ENCODE results near the gene CNTN4. TPM values are rescaled to one million over a fixed set of nuclear protein-coding genes. Genes with fewer than 3 reads are reported as not detected.

Gene CNTN4
- total RNA-seq, 1 experiment from 2014 or later: 2.9 TPM

GRCh38 chr3:2356298-2356950 lies 257.8 kb downstream of the CNTN4 start:
- H3K9me3 Mint-ChIP-seq (ENCODE audit: low read depth, unreplicated experiment): peaks cover 2% of the 10 kb centered on the region
- no peak overlapping the region for H3K4me3 Mint-ChIP-seq (ENCODE audit: low read depth, unreplicated experiment)
- H3K27me3 Mint-ChIP-seq (ENCODE audit: unreplicated experiment): no peaks in the 10 kb centered on the region
- H3K36me3 Mint-ChIP-seq (ENCODE audit: insufficient read depth, unreplicated experiment): no peaks in the 10 kb centered on the region
- H3K4me1 Mint-ChIP-seq (ENCODE audit: low read depth, unreplicated experiment): no peaks in the 10 kb centered on the region
- BruUV-seq (replicated peaks): no TSS peak
- intact Hi-C loops (cut with micrococcal nuclease; ENCODE audit: unreplicated experiment): no loop called here
- no peak for TF ChIP-seq CTCF (IDR thresholded peaks at IDR 0.05; ENCODE audit: unreplicated experiment)
- CTCF ChIA-PET: no interaction called here
- H3K27ac Mint-ChIP-seq (ENCODE audit: unreplicated experiment): no peak overlapping the region
- DNase-seq: no peak

DNA sequence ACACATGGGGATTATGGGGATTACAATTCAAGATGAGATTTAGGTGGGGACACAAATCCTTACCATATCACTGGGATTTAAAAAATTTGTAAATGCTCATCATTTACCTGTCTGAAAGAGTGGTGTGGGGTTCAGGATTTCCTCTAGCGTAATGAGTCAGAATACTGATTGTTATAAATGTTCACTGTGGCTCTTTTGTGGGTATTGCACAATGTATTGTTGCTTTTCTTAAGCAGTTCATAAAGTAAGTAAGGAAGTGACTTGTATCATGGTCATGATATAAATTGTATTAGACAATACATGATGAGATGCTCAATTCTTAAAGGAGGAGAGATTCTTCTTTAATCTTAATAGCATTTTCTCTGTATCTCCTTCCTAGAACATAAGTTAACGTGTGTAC lies 262.1 kb downstream of the CNTN4 start:
- no TSS peak for BruUV-seq (replicated peaks)
- Mint-ChIP-seq H3K4me1 (ENCODE audit: low read depth, unreplicated experiment) (no peaks in the 10 kb centered on the region), H3K27me3 (ENCODE audit: unreplicated experiment) (no peaks in the 10 kb centered on the region), H3K4me3 (ENCODE audit: low read depth, unreplicated experiment) (no peak overlapping the region), H3K36me3 (ENCODE audit: insufficient read depth, unreplicated experiment) (no peaks in the 10 kb centered on the region), H3K27ac (ENCODE audit: unreplicated experiment) (no peak overlapping the region), H3K9me3 (ENCODE audit: low read depth, unreplicated experiment) (peaks cover 2% of the 10 kb centered on the region)
- no peak for TF ChIP-seq CTCF (IDR thresholded peaks at IDR 0.05; ENCODE audit: unreplicated experiment)
- intact Hi-C loops (cut with micrococcal nuclease; ENCODE audit: unreplicated experiment): no loop called here
- CTCF ChIA-PET: no interaction called here
- no peak for DNase-seq

DNA sequence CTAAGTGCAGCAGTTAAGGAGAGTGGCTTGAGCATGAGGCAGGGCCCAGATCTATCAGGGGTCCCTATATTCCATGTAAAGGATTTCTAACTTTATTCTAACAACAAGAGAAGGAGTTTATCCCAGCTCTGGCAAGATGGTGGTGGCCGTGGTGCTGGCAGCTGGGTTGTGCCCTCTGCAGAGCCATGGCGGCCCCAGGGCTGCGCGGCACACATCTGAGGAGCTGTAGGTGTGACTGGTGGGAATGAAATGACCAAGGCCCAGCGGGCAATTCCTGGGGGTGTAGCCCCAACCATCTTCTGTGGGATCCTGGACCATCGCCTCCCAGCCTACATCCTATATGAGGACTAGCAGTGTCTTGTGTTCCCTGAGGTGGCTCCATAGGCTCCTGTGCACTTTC lies 263.5 kb downstream of the CNTN4 start:
- no TSS peak for BruUV-seq (replicated peaks)
- CTCF ChIA-PET: no interaction called here
- Mint-ChIP-seq H3K4me3 (ENCODE audit: low read depth, unreplicated experiment) (no peak overlapping the region), H3K27me3 (ENCODE audit: unreplicated experiment) (no peaks in the 10 kb centered on the region), H3K4me1 (ENCODE audit: low read depth, unreplicated experiment) (no peaks in the 10 kb centered on the region), H3K36me3 (ENCODE audit: insufficient read depth, unreplicated experiment) (no peaks in the 10 kb centered on the region), H3K27ac (ENCODE audit: unreplicated experiment) (no peak overlapping the region), H3K9me3 (ENCODE audit: low read depth, unreplicated experiment) (no peaks in the 10 kb centered on the region)
- DNase-seq: no peak
- intact Hi-C loops (cut with micrococcal nuclease; ENCODE audit: unreplicated experiment): no loop called here
- TF ChIP-seq CTCF (IDR thresholded peaks at IDR 0.05; ENCODE audit: unreplicated experiment): no peak

DNA sequence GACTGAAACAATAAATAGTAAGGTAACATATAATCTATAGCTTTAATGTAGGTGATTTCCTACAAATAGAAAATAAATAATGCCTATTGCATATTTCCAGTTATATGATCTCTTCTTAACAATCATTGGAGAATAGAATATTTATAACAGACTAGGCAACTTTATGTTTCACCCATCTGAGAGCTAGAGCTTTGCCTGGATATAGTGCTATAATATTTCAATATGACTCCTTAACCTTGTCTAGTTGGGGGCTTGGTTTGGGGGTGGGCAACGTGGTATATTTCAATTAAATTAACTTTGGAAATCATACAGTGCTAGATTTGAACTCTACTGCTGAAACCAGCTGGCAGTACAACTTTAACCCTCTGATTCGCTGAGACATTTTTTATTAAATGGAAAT lies 265.2 kb downstream of the CNTN4 start:
- BruUV-seq (replicated peaks): no TSS peak
- CTCF ChIA-PET: no interaction called here

More for the DNA sequence above, 265.2 kb downstream of the CNTN4 start:
- DNase-seq: no peak
- H3K27me3 Mint-ChIP-seq (ENCODE audit: unreplicated experiment): no peaks in the 10 kb centered on the region
- H3K27ac Mint-ChIP-seq (ENCODE audit: unreplicated experiment): no peak overlapping the region
- no peaks in the 10 kb centered on the region for H3K9me3 Mint-ChIP-seq (ENCODE audit: low read depth, unreplicated experiment)
- no peak overlapping the region for H3K4me3 Mint-ChIP-seq (ENCODE audit: low read depth, unreplicated experiment)
- H3K36me3 Mint-ChIP-seq (ENCODE audit: insufficient read depth, unreplicated experiment): no peaks in the 10 kb centered on the region
- intact Hi-C loops (cut with micrococcal nuclease; ENCODE audit: unreplicated experiment): no loop called here
- H3K4me1 Mint-ChIP-seq (ENCODE audit: low read depth, unreplicated experiment): no peaks in the 10 kb centered on the region
- no peak for TF ChIP-seq CTCF (IDR thresholded peaks at IDR 0.05; ENCODE audit: unreplicated experiment)
